NCI-H82 (cell line): ENCODE data around the gene PRTN3.
"Not testable (repeated sequence)": the region's sequence is repeated elsewhere in the genome, so short reads cannot be mapped to it uniquely, and the experiment has no call there.

ENCODE experiments used
- DNase-seq: peaks from one replicate; lab custom pipeline; 2025; lab: John Stamatoyannopoulos, UW

PRTN3 gene

GRCh38 chr19:848386-848921, 7.7 kb downstream of the PRTN3 start:
- DNase-seq: no peak

- not testable (repeated sequence) for DNase-seq
Measured at GRCh38 chr19:849195-849594, 8.4 kb downstream of the PRTN3 start.

GRCh38 chr19:850221-850978, 9.6 kb downstream of the PRTN3 start:
- DNase-seq: peak; percentile 54

GRCh38 chr19:850979-851335, 10.2 kb downstream of the PRTN3 start:
- DNase-seq: no peak

- no peak for DNase-seq
Measured at GRCh38 chr19:852136-853013, 11.6 kb downstream of the PRTN3 start, which contains the start of gene ELANE. Gene ELANE (plus strand): TSS chr19:852303. CDS start chr19:852329, 26 bp downstream.

GRCh38 chr19:853014-853585, 12.3 kb downstream of the PRTN3 start:
- no peak for DNase-seq

- DNase-seq: not testable (repeated sequence)
Measured at GRCh38 chr19:853614-854220, 12.9 kb downstream of the PRTN3 start.

- DNase-seq: peak; percentile 18
Measured at GRCh38 chr19:854549-854948, 13.8 kb downstream of the PRTN3 start.

GRCh38 chr19:855142-855541, 14.3 kb downstream of the PRTN3 start:
- DNase-seq: no peak

GRCh38 chr19:855566-856120, 14.8 kb downstream of the PRTN3 start:
- no peak for DNase-seq

GRCh38 chr19:858284-858683, 17.5 kb downstream of the PRTN3 start:
- DNase-seq: no peak

GRCh38 chr19:858868-859843, 18.4 kb downstream of the PRTN3 start, which contains the start of gene CFD:
Gene CFD (plus strand): TSS chr19:859664. CDS start chr19:859690, 26 bp downstream.
- DNase-seq: no peak

- no peak for DNase-seq
Measured at GRCh38 chr19:861141-861755, 20.4 kb downstream of the PRTN3 start.

GRCh38 chr19:861756-862580, 21.2 kb downstream of the PRTN3 start:
- peak; percentile 93 for DNase-seq

- peak; percentile 74 for DNase-seq
Measured at GRCh38 chr19:862581-863314, 21.9 kb downstream of the PRTN3 start.

GRCh38 chr19:863315-863620, 22.5 kb downstream of the PRTN3 start:
- no peak for DNase-seq

GRCh38 chr19:866769-867300, 26.0 kb downstream of the PRTN3 start:
- DNase-seq: no peak

GRCh38 chr19:867301-867793, 26.5 kb downstream of the PRTN3 start:
- DNase-seq: no peak
